Muscle of leg (tissue), 11 donors: ENCODE data around the gene VPS41. TPM values are rescaled to one million over a fixed set of nuclear protein-coding genes. Genes with fewer than 3 reads are reported as not detected.

Source experiments
- DNase-seq: peaks from one replicate; pipeline ENCODE4 v3.0.0; 2013
- H3K27ac ChIP-seq: one replicate; pipeline ENCODE4 v1.5.1; 2013; ENCODE audit warnings: mild to moderate bottlenecking, low read length, control low read depth
- H3K27me3 ChIP-seq: one replicate; pipeline ENCODE4 v1.6.1; 2013; ENCODE audit warnings: low read length; ENCODE audit not compliant: control insufficient read depth, insufficient read depth
- H3K36me3 ChIP-seq: one replicate; pipeline ENCODE4 v1.6.1; 2013; ENCODE audit warnings: low read length; ENCODE audit not compliant: control insufficient read depth, insufficient read depth
- H3K4me1 ChIP-seq: one replicate; pipeline ENCODE4 v1.6.1; 2013; ENCODE audit warnings: low read length; ENCODE audit not compliant: control insufficient read depth, insufficient read depth
- H3K4me3 ChIP-seq: one replicate; pipeline ENCODE4 v1.5.1; 2013; ENCODE audit warnings: low read length, control low read depth
- H3K9me3 ChIP-seq: replicated peaks from 2 replicates; pipeline ENCODE4 v1.6.1; 2013; ENCODE audit warnings: low read depth, low read length; ENCODE audit not compliant: control insufficient read depth
- WGBS: methylation state at CpG from one replicate; pipeline ENCODE4 v1.1.5; 2013; ENCODE audit warnings: missing lambda C conversion rate; ENCODE audit not compliant: insufficient coverage; 5-methylcytosine and 5-hydroxymethylcytosine counted together
- polyA plus RNA-seq, 8 donors: library from polyadenylated mRNA; unstranded; fragments of 120-200 nt; gene quantifications; one replicate each; pipeline versions ENCODE4 v1.2.1 to v1.2.3, GENCODE V29; 2013; ENCODE audit warnings: inconsistent platforms in 1 of 8, low replicate concordance in 1 of 8; ENCODE audit not compliant: insufficient read length in 8 of 8, insufficient read depth in 1 of 8
- total RNA-seq: library from RNA; stranded (reverse); fragments of 120-200 nt; gene quantifications from one replicate; pipeline ENCODE4 v1.2.4, GENCODE V29; 2013

The VPS41 gene
- total and polyA plus RNA-seq, 9 donors: 25.7 to 40.7 (median 32.6) TPM

- no CpG with 5 or more reads among the region's 8 CpGs for WGBS
Measured at GRCh38 chr7:38796626-38797501, 112.1 kb downstream of the VPS41 start.

GRCh38 chr7:38795593-38795992 is 113.4 kb downstream of the VPS41 start:
- Histone ChIP-seq H3K9me3 (no peaks in the 10 kb centered on the region), H3K4me3 (no peak overlapping the region), H3K27ac (no peak overlapping the region), H3K36me3 (peaks cover 11% of the 10 kb centered on the region), H3K27me3 (no peaks in the 10 kb centered on the region), H3K4me1 (no peaks in the 10 kb centered on the region)
- WGBS: no CpG with 5 or more reads among the region's 2 CpGs
- DNase-seq: no peak

More at GRCh38 chr7:38796626-38797501, 112.1 kb downstream of the VPS41 start:
- no peaks in the 10 kb centered on the region for H3K27me3 ChIP-seq
- H3K4me3 ChIP-seq: no peak overlapping the region
- H3K36me3 ChIP-seq: peaks cover 7% of the 10 kb centered on the region
- H3K4me1 ChIP-seq: no peaks in the 10 kb centered on the region
- peak; percentile 74 for DNase-seq
- no peak overlapping the region for H3K27ac ChIP-seq
- no peaks in the 10 kb centered on the region for H3K9me3 ChIP-seq

- Histone ChIP-seq H3K9me3 (no peaks in the 10 kb centered on the region), H3K27ac (no peak overlapping the region), H3K36me3 (peaks cover 2% of the 10 kb centered on the region), H3K27me3 (no peaks in the 10 kb centered on the region), H3K4me1 (no peaks in the 10 kb centered on the region), H3K4me3 (no peak overlapping the region)
- DNase-seq: no peak
Measured at GRCh38 chr7:38781991-38782390, 127.0 kb downstream of the VPS41 start.

- WGBS: no CpG with 5 or more reads among the region's 1 CpG
- no peak for DNase-seq
Measured at GRCh38 chr7:38777609-38778008, 131.4 kb downstream of the VPS41 start.

GRCh38 chr7:38775506-38776175 is 133.3 kb downstream of the VPS41 start:
- Histone ChIP-seq H3K4me3 (no peak overlapping the region), H3K36me3 (peaks cover 3% of the 10 kb centered on the region), H3K4me1 (no peaks in the 10 kb centered on the region), H3K27ac (no peak overlapping the region), H3K27me3 (no peaks in the 10 kb centered on the region), H3K9me3 (no peaks in the 10 kb centered on the region)
- WGBS: 76% methylated on average over 2 of the region's 3 CpGs
- no peak for DNase-seq

More at GRCh38 chr7:38777609-38778008, 131.4 kb downstream of the VPS41 start:
- no peak overlapping the region for H3K4me3 ChIP-seq
- H3K9me3 ChIP-seq: no peaks in the 10 kb centered on the region
- H3K27me3 ChIP-seq: no peaks in the 10 kb centered on the region
- no peaks in the 10 kb centered on the region for H3K4me1 ChIP-seq
- H3K36me3 ChIP-seq: peaks cover 3% of the 10 kb centered on the region
- H3K27ac ChIP-seq: no peak overlapping the region

GRCh38 chr7:38773430-38773829 is 135.6 kb downstream of the VPS41 start:
- WGBS: no CpG with 5 or more reads among the region's 2 CpGs

GRCh38 chr7:38760226-38760625 is 148.8 kb downstream of the VPS41 start:
- no peak overlapping the region for H3K27ac ChIP-seq
- no peaks in the 10 kb centered on the region for H3K36me3 ChIP-seq
- no peaks in the 10 kb centered on the region for H3K9me3 ChIP-seq

More at GRCh38 chr7:38773430-38773829, 135.6 kb downstream of the VPS41 start:
- Histone ChIP-seq H3K27ac (no peak overlapping the region), H3K27me3 (no peaks in the 10 kb centered on the region), H3K9me3 (no peaks in the 10 kb centered on the region), H3K36me3 (peaks cover 5% of the 10 kb centered on the region), H3K4me1 (no peaks in the 10 kb centered on the region), H3K4me3 (no peak overlapping the region)
- no peak for DNase-seq

GRCh38 chr7:38759028-38759427 is 150.0 kb downstream of the VPS41 start:
- Histone ChIP-seq H3K27ac (no peak overlapping the region), H3K9me3 (no peaks in the 10 kb centered on the region), H3K27me3 (no peaks in the 10 kb centered on the region), H3K4me1 (no peaks in the 10 kb centered on the region), H3K4me3 (no peak overlapping the region), H3K36me3 (peaks cover 3% of the 10 kb centered on the region)
- no peak for DNase-seq
- WGBS: 86% methylated on average over 1 of the region's 2 CpGs

More at GRCh38 chr7:38760226-38760625, 148.8 kb downstream of the VPS41 start:
- no peak for DNase-seq
- no CpG with 5 or more reads among the region's 2 CpGs for WGBS
- H3K27me3 ChIP-seq: no peaks in the 10 kb centered on the region
- H3K4me3 ChIP-seq: no peak overlapping the region
- H3K4me1 ChIP-seq: no peaks in the 10 kb centered on the region

- no peaks in the 10 kb centered on the region for H3K4me1 ChIP-seq
- no peaks in the 10 kb centered on the region for H3K27me3 ChIP-seq
- H3K4me3 ChIP-seq: no peak overlapping the region
- no CpG with 5 or more reads among the region's 3 CpGs for WGBS
- H3K36me3 ChIP-seq: peaks cover 9% of the 10 kb centered on the region
- H3K27ac ChIP-seq: no peak overlapping the region
- no peaks in the 10 kb centered on the region for H3K9me3 ChIP-seq
- DNase-seq: peak; percentile 78
Measured at GRCh38 chr7:38757931-38758330, 151.1 kb downstream of the VPS41 start.

GRCh38 chr7:38756521-38756920 is 152.5 kb downstream of the VPS41 start:
- DNase-seq: peak; percentile 36
- Histone ChIP-seq H3K27ac (no peak overlapping the region), H3K4me1 (no peaks in the 10 kb centered on the region), H3K27me3 (no peaks in the 10 kb centered on the region), H3K4me3 (no peak overlapping the region), H3K36me3 (peaks cover 15% of the 10 kb centered on the region), H3K9me3 (no peaks in the 10 kb centered on the region)
- WGBS: no CpG with 5 or more reads among the region's 5 CpGs
